ENCODE measurements around the gene RSRC1. TPM values are rescaled to one million over a fixed set of nuclear protein-coding genes. Genes with fewer than 3 reads are reported as not detected.
A peak's percentile ranks its signal among the peaks of the same experiment; 100 is the strongest.
"Not testable (repeated sequence)": the region's sequence is repeated elsewhere in the genome, so short reads cannot be mapped to it uniquely, and the experiment has no call there.

RSRC1 gene
- total RNA-seq, 3 donors from 2014 or later, result 26.6 to 41.9 (median 29.9) TPM

DNA sequence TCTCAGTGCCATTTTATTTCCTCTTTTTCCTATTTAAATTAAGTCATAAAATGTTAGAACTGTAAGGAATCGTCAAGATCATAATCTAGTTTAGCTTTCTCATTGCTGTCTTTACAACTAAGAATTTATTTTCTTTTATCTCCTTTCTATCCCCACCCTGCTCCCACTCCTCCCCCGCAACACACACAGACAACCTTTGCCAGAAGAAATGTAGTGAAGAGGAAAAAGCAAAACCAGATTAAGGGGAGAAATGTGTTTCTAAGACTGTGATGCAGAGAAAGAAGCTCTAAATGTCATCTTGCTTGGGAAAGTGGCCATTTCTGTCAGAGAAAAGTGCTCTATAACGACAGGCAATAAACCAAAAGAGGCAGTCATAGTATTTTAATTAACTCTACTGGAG is 382.8 kb downstream of the RSRC1 start:
- Histone ChIP-seq H3K9me3 (peaks cover 2% of the 10 kb centered on the region), H3K4me1 (ENCODE audit: low read depth) (peaks cover 4% of the 10 kb centered on the region), H3K4me3 (no peak overlapping the region), H3K36me3 (ENCODE audit: low read depth) (no peaks in the 10 kb centered on the region)
- TF ChIP-seq, protein P1, sequence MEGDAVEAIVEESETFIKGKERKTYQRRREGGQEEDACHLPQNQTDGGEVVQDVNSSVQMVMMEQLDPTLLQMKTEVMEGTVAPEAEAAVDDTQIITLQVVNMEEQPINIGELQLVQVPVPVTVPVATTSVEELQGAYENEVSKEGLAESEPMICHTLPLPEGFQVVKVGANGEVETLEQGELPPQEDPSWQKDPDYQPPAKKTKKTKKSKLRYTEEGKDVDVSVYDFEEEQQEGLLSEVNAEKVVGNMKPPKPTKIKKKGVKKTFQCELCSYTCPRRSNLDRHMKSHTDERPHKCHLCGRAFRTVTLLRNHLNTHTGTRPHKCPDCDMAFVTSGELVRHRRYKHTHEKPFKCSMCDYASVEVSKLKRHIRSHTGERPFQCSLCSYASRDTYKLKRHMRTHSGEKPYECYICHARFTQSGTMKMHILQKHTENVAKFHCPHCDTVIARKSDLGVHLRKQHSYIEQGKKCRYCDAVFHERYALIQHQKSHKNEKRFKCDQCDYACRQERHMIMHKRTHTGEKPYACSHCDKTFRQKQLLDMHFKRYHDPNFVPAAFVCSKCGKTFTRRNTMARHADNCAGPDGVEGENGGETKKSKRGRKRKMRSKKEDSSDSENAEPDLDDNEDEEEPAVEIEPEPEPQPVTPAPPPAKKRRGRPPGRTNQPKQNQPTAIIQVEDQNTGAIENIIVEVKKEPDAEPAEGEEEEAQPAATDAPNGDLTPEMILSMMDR (IDR thresholded peaks at IDR 0.05), result no peak
- DNase-seq (no peak), ATAC-seq (peak; percentile 56)
- intact Hi-C loops (cut with DNase I, micrococcal nuclease), result no loop called here

DNA sequence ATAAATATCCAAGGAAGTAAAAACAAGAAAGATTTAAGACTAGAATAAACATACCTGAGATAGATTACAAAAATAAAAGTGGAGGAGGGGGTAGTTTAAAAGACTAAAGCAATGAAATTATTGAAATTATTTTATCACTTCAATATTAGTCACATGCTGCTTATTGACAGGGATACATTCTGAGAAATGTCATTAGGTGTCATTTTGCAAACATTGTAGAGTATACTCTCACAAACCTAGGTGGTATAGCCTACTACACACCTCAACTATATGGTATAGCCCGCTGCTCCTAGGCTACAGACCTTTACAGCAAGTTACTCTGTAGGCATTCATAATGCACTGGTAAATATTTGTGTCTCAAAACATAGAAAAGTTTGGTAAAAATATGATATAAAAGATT is 384.0 kb downstream of the RSRC1 start:
- intact Hi-C loops (cut with DNase I, micrococcal nuclease), result no loop called here
- peaks cover 4% of the 10 kb centered on the region for H3K4me1 ChIP-seq (ENCODE audit: low read depth)
- TF ChIP-seq, protein P1 (IDR thresholded peaks at IDR 0.05), result no peak
- H3K36me3 ChIP-seq (ENCODE audit: low read depth), result no peaks in the 10 kb centered on the region
- DNase-seq (no peak), ATAC-seq (no peak)
- H3K9me3 ChIP-seq, result peaks cover 2% of the 10 kb centered on the region
- no peak overlapping the region for H3K4me3 ChIP-seq

DNA sequence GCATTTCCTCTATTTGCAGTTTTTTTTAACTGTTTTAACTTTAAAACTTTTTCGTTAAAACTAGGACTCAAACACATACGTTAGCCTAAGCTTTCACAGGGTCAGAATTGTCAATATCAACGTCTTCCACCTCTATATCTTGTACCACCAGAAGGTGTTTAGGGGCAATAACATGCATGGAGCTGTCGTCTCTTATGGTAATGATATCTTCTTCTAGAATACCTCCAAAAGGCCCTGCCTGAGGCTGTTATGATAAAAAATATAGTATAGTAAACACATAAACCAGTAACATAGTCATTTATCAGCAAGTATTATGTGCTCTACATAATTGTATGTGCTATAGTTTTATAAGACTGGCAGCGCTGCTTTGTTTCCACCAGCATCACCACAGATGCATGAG is 384.8 kb downstream of the RSRC1 start:
- intact Hi-C loops (cut with DNase I, micrococcal nuclease), result no loop called here
- no peak for DNase-seq
- TF ChIP-seq, protein P1 (IDR thresholded peaks at IDR 0.05), result no peak
- Histone ChIP-seq H3K36me3 (ENCODE audit: low read depth) (no peaks in the 10 kb centered on the region), H3K4me3 (no peak overlapping the region), H3K4me1 (ENCODE audit: low read depth) (peaks cover 4% of the 10 kb centered on the region), H3K9me3 (peaks cover 2% of the 10 kb centered on the region)
- no peak for ATAC-seq

DNA sequence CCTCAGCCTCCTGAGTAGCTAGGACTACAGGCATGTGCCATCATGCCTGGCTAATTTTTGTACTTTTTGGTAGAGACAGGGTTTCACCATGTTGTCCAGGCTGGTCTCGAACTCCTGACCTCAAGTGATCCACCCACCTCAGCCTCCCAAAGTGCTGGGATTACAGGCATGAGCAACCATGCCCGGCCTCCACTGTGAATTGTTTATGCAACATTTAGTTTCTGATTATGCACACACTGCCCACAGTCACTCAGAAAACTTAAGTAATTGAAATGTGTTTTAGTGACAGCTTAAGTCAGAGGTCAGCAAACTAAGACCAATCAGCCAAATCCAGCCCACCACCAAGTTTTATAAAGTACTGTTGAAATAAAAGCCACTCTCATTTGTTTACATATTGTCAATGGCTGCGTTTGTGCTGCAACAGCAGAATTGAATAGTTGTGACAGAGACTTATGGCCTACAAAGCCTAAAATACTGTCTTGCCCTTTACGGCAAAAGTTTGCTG is 385.6 kb downstream of the RSRC1 start:
- H3K4me1 ChIP-seq (ENCODE audit: low read depth); H3K36me3 ChIP-seq (ENCODE audit: low read depth); ATAC-seq; DNase-seq; intact Hi-C loops (cut with DNase I, micrococcal nuclease); H3K4me3 ChIP-seq; H3K9me3 ChIP-seq: not testable (repeated sequence)

DNA sequence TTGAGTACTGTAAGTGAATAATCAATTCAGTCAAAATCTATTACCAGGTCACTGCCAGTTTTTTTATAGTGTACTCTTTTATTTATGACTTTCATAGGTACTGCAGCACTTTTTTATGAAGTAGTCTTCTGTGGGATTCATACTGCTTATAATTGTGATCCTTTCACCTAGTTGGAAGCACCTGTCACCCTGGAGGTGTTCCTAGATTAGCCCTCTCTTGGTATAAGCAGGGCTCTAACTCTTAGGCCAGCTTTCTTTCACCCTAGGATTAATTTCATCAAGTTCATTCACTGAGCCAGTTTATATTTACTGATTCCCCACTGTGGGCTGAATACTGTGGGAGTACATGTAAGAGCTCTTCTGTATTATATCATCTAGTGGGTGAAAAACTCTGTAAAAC is 395.2 kb downstream of the RSRC1 start:
- intact Hi-C loops (cut with DNase I, micrococcal nuclease), result no loop called here
- Histone ChIP-seq H3K4me3 (no peak overlapping the region), H3K4me1 (ENCODE audit: low read depth) (no peaks in the 10 kb centered on the region), H3K36me3 (ENCODE audit: low read depth) (no peaks in the 10 kb centered on the region), H3K9me3 (no peaks in the 10 kb centered on the region)
- DNase-seq (no peak), ATAC-seq (no peak)
- TF ChIP-seq, protein P1 (IDR thresholded peaks at IDR 0.05), result no peak

DNA sequence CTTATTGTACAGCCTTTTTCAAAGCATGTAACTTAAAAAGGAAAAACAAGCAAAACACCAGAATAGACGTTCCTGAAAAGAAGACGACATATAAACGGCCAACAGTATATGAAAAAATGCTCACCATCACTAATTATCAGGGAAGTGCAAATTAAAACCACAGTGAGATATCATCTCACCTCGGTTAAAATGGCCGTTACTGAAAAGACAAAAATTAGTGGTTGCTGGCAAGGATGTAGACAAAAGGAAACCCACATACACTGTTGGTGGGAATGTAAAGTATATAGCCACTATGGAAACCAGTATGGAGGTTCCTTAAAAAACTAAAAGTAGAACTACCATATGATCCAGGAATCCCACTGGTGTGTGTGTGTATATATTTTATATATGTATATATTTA is 396.6 kb downstream of the RSRC1 start:
- Histone ChIP-seq H3K4me3 (no peak overlapping the region), H3K9me3 (no peaks in the 10 kb centered on the region), H3K4me1 (ENCODE audit: low read depth) (no peaks in the 10 kb centered on the region), H3K36me3 (ENCODE audit: low read depth) (no peaks in the 10 kb centered on the region)
- ATAC-seq (no peak), DNase-seq (no peak)
- TF ChIP-seq, protein P1 (IDR thresholded peaks at IDR 0.05), result no peak
- intact Hi-C loops (cut with DNase I, micrococcal nuclease), result no loop called here
